NCI-H748 (cell line): Measurements from ENCODE around the gene NIPBL.
A peak's percentile ranks its signal among the peaks of the same experiment; 100 is the strongest.
"Not testable (repeated sequence)": the region's sequence is repeated elsewhere in the genome, so short reads cannot be mapped to it uniquely, and the experiment has no call there.

ENCODE experiments used
- DNase-seq: peaks from one replicate; lab custom pipeline; 2025; ENCODE audit not compliant: unreplicated experiment; lab: John Stamatoyannopoulos, UW

The NIPBL gene

GRCh38 chr5:37086026-37086425, 209.5 kb downstream of the NIPBL start:
- DNase-seq, result not testable (repeated sequence)

- DNase-seq, result peak; percentile 74
These were observed 210.1 kb downstream of the NIPBL start for GRCh38 chr5:37086466-37087173.

GRCh38 chr5:37088009-37088408, 211.4 kb downstream of the NIPBL start:
- DNase-seq, result no peak

DNA sequence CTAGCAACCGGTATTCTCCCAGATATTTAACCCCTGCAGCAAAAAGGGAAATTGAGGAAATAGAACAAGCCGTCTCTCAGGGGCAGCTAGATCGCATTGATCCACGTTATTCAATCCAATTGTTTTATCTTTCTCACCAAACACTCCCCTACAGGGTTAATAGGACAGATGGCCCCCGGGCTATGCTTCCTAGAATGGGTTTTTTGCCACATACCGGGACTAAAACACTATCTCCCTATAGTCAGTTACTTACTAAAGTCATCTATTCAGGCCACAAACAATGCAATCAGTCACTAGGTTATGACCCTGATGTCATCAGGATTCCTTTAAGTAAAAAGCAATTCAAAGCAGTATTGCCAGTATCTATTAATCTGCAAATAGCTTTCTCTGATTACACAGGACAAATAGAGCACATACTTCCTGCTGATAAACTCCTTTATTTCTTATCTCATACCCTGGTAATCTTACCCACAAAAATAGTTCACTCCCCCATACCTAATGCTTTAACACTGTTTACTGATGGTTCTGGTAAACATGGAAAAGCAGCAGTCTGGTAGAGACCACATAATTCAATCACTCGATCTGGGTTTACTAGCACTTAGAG, 213.7 kb downstream of the NIPBL start:
- DNase-seq, result no peak

GRCh38 chr5:37090781-37091180, 214.2 kb downstream of the NIPBL start:
- no peak for DNase-seq

- peak; percentile 38 for DNase-seq
These were observed 217.2 kb downstream of the NIPBL start for GRCh38 chr5:37093795-37094194.

DNA sequence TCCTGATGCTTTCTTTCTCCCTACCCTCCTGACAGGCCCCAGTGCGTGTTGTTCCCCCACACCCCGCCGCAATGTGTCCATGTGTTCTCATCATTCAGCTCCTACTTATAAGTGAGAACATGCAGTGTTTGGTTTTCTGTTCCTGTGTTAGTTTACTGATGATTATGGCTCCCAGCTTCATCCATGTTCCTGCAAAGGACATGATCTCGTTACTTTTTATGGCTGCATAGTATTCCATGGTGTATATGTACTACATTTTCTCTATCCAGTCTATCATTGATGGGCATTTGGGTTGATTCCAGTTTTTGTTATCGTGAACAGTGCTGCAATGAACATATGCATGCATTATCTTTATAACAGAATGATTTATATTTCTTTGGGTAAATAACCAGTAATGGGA, 222.7 kb downstream of the NIPBL start:
- DNase-seq, result not testable (repeated sequence)

DNA sequence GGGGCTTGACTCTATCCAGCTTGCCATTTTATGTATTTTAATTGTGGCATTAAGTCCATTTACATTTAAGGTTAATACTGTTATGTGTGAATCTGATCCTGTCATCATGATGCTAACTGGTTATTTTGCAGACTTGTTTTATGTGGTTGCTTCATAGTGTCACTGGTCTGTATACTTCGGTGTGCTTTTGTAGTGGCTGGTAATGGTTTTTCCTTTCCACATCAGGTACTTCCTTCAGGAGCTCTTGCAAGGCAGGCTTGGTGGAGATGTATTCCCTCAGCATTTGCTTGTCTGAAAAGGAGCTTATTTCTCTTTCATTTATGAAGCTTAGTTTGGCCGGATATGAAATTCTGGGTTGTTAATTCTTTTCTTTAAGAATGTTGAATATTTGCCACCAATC, 226.7 kb downstream of the NIPBL start:
- no peak for DNase-seq

DNA sequence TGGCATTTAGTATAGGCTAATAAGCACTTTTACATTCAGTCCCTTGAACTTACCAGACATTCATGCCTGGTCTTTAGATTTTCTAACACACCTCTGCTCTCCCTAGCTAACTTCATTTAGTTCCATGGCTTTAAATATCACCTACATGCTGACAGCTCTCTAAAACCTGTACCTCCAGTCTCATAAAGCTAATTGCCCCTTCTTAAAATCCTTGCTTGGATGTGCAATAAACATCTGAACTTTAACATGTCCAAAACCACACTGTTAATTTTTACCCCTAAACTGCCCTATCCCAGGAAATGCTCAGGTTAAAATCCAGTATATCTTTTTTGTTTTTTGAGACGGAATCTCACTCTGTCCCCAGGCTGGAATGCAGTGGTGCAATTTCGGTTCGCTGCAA, 232.8 kb downstream of the NIPBL start:
- DNase-seq, result no peak

DNA sequence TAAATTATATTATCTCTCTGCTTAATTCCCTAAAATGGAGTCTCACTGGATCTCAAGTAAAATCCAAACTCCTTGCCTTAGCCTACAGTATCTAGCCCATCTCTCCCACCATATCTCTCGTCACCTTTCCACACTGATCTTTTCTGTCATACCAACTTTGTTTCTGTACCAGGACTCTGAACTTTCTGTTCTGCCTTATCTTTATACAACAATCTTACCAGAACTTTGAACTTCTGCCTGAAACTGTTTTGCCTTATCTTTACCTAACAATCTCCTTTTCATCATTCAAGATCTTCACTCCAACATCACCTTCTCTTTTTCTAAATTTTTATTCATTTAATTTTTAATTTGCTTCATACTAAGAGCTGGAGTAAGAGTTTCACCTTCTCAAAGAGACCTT, 233.6 kb downstream of the NIPBL start:
- no peak for DNase-seq

DNA sequence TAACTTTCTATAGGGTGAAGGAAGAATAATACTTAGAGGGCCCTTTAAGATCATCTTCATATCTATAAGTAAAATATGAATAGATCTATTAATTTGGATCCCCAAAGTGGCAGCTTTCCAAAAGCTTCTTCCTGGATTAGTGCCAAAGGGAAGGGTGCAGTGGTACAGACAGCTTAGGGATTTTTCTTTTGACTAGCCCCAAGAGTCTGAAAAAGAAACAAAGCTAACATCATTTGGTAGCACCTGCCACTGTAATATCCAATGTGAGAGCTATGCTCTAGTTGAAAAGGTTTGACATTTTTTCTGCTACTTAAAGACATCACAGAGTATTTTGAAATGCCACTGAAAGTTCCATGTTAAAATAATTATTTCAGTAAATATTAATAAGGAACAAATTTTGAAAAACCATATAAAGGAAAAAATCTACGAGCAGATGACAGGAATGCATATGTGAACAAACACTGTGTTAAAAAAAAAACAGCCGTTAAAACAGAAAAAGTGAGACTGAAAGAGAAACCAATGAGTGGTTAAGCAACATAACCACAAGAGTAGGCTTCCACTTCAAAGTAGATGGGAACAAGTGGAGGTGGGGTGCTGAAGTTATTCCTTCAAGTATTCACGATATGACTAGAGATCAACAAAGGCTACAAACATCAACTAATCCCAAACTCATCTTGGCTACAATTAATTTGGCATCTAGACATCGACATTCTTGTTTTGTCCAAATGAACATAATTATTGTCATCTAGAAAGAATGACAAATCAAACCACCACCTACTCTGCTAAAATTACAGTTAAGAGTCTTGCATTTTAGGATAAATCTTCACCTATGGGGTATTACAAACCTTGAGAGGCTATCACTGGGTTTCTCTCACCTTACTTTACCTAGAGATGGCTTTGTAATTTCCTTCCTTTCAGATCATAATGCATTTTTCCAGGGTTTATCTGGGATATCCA, 235.1 kb downstream of the NIPBL start:
- no peak for DNase-seq

- DNase-seq, result no peak
These were observed 235.9 kb downstream of the NIPBL start for GRCh38 chr5:37112383-37112991.
